ENCODE results near the gene FOLR3. TPM values are rescaled to one million over a fixed set of nuclear protein-coding genes. Genes with fewer than 3 reads are reported as not detected.

The FOLR3 gene
- total and polyA plus RNA-seq, 2 of the 4 experiments (the other 2 are of a cell fraction): 0.29 to 0.36 TPM

DNA sequence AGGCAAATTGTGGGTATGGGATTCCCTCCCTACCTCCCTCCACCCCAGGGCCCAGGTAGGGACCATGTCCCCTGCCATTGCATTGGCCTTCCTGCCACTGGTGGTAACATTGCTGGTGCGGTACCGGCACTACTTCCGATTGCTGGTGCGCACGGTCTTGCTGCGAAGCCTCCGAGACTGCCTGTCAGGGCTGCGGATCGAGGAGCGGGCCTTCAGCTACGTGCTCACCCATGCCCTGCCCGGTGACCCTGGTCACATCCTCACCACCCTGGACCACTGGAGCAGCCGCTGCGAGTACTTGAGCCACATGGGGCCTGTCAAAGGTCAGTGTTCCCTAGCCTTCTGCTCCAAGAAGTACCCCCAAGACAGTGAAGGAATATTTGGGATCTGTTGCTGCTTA is 29.6 kb upstream of the FOLR3 start, which contains the start of gene TOMT (continued):
- TF ChIP-seq RFX5 (IDR thresholded peaks at IDR 0.05; ENCODE audit: low read depth, low read length) (no peak), MAZ (IDR thresholded peaks at IDR 0.05; ENCODE audit: borderline replicate concordance, low read depth, low read length) (no peak), POLR2A (IDR thresholded peaks at IDR 0.05; ENCODE audit: low read depth, low read length) (no peak)

DNA sequence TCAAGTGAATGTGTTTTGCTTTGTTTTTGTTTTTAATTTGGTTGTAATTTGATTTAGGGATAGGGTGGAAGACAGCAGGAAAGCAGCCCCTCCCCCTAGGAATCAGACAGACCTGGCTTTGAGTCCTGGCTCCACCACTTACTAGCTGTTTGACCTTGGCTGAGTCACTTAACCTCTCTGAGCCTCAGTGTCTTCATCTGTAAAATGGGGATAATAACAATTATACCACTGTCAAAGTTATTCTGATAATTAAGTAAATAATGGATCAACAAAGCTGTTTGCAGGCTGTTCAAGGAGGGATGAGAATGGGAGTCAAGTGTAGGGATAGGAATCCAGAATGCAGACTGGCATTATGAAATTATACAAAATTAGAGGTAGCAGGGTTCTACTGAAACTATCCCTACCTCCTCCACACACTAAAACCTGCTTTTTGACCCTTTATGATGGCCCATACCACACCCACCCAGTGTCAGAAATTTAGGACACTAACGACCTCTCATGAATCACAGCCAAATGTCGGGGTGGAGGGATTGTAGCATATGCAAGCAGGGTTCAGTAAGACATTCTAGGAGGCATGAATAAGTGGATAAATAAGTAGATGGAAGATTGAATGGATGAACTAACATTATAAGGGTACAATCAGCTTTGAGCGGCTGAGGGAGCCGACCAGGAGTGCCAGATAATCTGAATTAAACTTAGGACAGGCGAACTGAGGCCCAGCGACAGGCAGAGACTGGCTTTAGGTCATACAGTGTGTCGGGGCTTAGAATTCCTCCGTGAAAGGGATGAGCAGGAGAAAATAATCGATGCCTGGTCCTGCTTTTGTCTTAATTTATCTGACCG is 24.0 kb upstream of the FOLR3 start:
- DNase-seq (no peak), ATAC-seq (ENCODE audit: low read depth) (no peak; the same call in 1 of the 2 replicates)
- Histone ChIP-seq H3K27me3 (ENCODE audit: control insufficient read depth, insufficient read depth, low read length) (no peaks in the 10 kb centered on the region), H3K18ac (ENCODE audit: low read depth, low read length) (peak overlapping the region; percentile 43), H4K20me1 (ENCODE audit: insufficient read depth, low read length) (no peaks in the 10 kb centered on the region), H3K23ac (ENCODE audit: low read depth, low read length) (peak overlapping the region; percentile 97), H3K56ac (ENCODE audit: extremely low read depth, insufficient read depth, low read length) (peak overlapping the region; percentile 89), H3K9me3 (ENCODE audit: control insufficient read depth, insufficient read depth, low read length) (no peaks in the 10 kb centered on the region), H3K9me1 (ENCODE audit: insufficient read depth, low read length) (peaks cover 14% of the 10 kb centered on the region), H3K4ac (ENCODE audit: low read depth, low read length) (peak overlapping the region; percentile 96), H4K8ac (ENCODE audit: low read depth in 2 of 2, low read length in 2 of 2) (peak overlapping the region; percentile 96 to 97), H2AK9ac (replicated peaks; ENCODE audit: low read depth, low read length, poor library complexity) (peak overlapping the region; percentile 94), H3K79me1 (ENCODE audit: low read depth in 1 of 2, low read length in 2 of 2) (peaks cover 0 to 20% of the 10 kb centered on the region in 2 experiments; a peak in 2 of 4 replicates), H3K4me2 (ENCODE audit: low read depth, low read length) (peak overlapping the region; percentile 84), H2AK5ac (ENCODE audit: low read depth, low read length) (peak overlapping the region; percentile 83), H3K9ac (ENCODE audit: low read depth, low read length) (peak overlapping the region; percentile 94), H3K27ac (ENCODE audit: insufficient read depth, low read length) (peak overlapping the region; percentile 85), H2BK5ac (ENCODE audit: low read depth, low read length, poor library complexity, severe bottlenecking) (peak overlapping the region; percentile 80), H3K36me3 (ENCODE audit: control insufficient read depth, insufficient read depth, low read length) (no peaks in the 10 kb centered on the region; the same call in 1 of the 2 replicates), H2BK120ac (ENCODE audit: low read depth, low read length) (peak overlapping the region; percentile 48), H2AFZ (replicated peaks; ENCODE audit: low read length, poor library complexity) (peak overlapping the region; percentile 96), H3K14ac (replicated peaks; ENCODE audit: low read depth, low read length) (peak overlapping the region; percentile 97), H4K91ac (ENCODE audit: insufficient read depth, low read depth, low read length) (peak overlapping the region; percentile 96), H3K4me1 (ENCODE audit: control insufficient read depth, insufficient read depth, low read length) (peaks cover 8% of the 10 kb centered on the region; the same call in 1 of the 2 replicates), H2BK20ac (ENCODE audit: low read depth, low read length) (peak overlapping the region; percentile 31), H3K4me3 (ENCODE audit: insufficient read depth, low read depth, low read length) (peak overlapping the region; percentile 54), H2BK15ac (ENCODE audit: low read depth, low read length) (peak overlapping the region; percentile 10; the same call in 1 of the 3 replicates), H4K5ac (ENCODE audit: low read depth, low read length) (peak overlapping the region; percentile 73)
- CTCF ChIA-PET: interaction anchor here (1.8 kb wide), 1 partner anchor 33 kb away, joined by 6 read pairs; no protein-coding TSS in a partner anchor
- 0% methylated on average over 4 of the region's 10 CpGs; no CpG with 5 or more reads in 1 of the 2 experiments for WGBS, 2 experiments (ENCODE audit: extremely low coverage in 2 of 2, insufficient read length in 1 of 2)
- BruUV-seq (replicated peaks): TSS peak; percentile 90
- no peak for TF ChIP-seq BHLHE40 (IDR thresholded peaks at IDR 0.05; ENCODE audit: low read depth, low read length)
- TF ChIP-seq CHD1 (IDR thresholded peaks at IDR 0.05; ENCODE audit: low read depth, low read length): no peak
- TF ChIP-seq USF2 (IDR thresholded peaks at IDR 0.05; ENCODE audit: low read depth, low read length): no peak
- TF ChIP-seq CEBPB (IDR thresholded peaks at IDR 0.05; ENCODE audit: low read depth, low read length): no peak
- peak; percentile 55 for TF ChIP-seq RCOR1 (IDR thresholded peaks at IDR 0.05; ENCODE audit: insufficient replicate concordance, low read length)
- no peak for TF ChIP-seq RFX5 (IDR thresholded peaks at IDR 0.05; ENCODE audit: low read depth, low read length)
- TF ChIP-seq SMC3 (IDR thresholded peaks at IDR 0.05; ENCODE audit: low read depth, low read length): no peak
- no peak for TF ChIP-seq MAZ (IDR thresholded peaks at IDR 0.05; ENCODE audit: borderline replicate concordance, low read depth, low read length)
- TF ChIP-seq MAFK (IDR thresholded peaks at IDR 0.05; ENCODE audit: low read depth, low read length): no peak
- POLR2A ChIA-PET (ENCODE audit: unreplicated experiment): interaction anchor here (1.0 kb wide), 1 partner anchor 9 kb away, joined by 4 read pairs; the partner anchor contains the start of gene LAMTOR1
- in situ Hi-C loops (cut with MboI; ENCODE audit: low sequenced_read_pairs): no loop called here
- dilution Hi-C loops (cut with HindIII; ENCODE audit: low sequenced_read_pairs, unreplicated experiment): no loop called here
- intact Hi-C loops (cut with micrococcal nuclease): no loop called here

Measured in IMR-90 (cell line).